AG08395 (cell line): ENCODE data around the gene DNAAF3.

Experiments used
- DNase-seq: peaks from one replicate; pipeline ENCODE4 v3.0.0; 2012; ENCODE audit warnings: mixed read lengths, low spot score

The DNAAF3 gene

DNA sequence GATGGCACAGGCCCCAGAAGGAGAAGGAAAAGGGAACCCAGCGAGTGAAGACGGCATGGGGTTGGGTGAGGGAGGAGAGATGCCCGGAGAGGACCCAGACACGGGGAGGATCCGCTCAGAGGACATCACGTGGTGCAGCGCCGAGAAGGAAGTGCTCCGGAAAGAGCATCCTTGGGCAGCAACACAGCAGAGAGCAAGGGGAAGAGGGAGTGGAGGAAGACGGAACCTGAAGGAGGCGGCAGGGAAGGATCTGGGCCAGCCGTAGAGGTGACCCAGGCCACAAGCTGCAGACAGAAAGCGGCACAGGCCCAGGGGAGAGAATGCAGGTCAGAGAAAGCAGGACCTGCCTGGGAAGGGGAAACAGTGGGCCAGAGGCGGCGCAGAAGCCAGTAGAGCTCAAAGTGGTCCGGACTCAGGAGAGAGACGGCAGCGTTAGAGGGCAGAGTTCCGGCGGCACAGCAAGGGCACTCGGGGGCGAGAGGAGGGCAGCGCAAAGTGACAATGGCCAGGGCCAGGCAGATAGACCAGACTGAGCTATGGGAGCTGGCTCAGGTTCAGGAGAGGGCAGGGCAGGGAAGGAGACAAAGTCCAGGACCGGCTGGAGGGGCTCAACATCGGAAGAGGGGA is 50.1 kb downstream of the DNAAF3 start:
- DNase-seq: peak; percentile 79

DNA sequence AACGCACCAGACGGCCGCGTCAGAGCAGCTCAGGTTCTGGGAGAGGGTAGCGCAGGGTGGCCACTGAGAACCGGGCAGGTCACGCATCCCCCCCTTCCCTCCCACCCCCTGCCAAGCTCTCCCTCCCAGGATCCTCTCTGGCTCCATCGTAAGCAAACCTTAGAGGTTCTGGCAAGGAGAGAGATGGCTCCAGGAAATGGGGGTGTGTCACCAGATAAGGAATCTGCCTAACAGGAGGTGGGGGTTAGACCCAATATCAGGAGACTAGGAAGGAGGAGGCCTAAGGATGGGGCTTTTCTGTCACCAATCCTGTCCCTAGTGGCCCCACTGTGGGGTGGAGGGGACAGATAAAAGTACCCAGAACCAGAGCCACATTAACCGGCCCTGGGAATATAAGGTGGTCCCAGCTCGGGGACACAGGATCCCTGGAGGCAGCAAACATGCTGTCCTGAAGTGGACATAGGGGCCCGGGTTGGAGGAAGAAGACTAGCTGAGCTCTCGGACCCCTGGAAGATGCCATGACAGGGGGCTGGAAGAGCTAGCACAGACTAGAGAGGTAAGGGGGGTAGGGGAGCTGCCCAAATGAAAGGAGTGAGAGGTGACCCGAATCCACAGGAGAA is 50.9 kb downstream of the DNAAF3 start:
- DNase-seq: no peak

DNA sequence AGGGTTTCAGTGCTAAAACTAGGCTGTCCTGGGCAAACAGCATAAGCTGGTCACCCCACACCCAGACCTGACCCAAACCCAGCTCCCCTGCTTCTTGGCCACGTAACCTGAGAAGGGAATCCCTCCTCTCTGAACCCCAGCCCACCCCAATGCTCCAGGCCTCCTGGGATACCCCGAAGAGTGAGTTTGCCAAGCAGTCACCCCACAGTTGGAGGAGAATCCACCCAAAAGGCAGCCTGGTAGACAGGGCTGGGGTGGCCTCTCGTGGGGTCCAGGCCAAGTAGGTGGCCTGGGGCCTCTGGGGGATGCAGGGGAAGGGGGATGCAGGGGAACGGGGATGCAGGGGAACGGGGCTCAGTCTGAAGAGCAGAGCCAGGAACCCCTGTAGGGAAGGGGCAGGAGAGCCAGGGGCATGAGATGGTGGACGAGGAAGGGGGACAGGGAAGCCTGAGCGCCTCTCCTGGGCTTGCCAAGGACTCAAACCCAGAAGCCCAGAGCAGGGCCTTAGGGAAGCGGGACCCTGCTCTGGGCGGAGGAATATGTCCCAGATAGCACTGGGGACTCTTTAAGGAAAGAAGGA is 51.8 kb downstream of the DNAAF3 start:
- DNase-seq: no peak

DNA sequence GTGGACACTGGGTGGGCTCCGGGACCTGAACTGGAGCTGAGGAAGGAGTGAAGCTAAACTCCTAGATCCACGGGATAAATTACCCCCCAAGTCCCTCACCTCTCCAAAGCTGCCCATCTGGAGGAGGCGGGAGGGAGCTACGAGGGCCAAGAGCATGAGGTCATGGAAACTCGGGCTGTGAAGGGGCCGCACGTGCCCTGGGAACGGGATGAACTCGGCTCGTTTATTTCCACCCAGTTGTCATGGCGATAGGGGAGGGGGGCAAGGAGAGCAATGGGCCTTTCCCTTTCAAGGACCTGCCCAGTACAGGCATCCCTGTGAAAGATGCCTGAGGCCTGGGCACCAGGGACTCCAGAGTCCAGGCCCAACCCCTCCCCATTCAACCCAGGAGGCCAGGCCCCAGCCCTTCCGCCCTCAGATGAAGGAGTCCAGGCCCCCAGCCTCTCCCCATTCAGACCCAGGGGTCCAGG is 52.8 kb downstream of the DNAAF3 start:
- peak; percentile 95 for DNase-seq

DNA sequence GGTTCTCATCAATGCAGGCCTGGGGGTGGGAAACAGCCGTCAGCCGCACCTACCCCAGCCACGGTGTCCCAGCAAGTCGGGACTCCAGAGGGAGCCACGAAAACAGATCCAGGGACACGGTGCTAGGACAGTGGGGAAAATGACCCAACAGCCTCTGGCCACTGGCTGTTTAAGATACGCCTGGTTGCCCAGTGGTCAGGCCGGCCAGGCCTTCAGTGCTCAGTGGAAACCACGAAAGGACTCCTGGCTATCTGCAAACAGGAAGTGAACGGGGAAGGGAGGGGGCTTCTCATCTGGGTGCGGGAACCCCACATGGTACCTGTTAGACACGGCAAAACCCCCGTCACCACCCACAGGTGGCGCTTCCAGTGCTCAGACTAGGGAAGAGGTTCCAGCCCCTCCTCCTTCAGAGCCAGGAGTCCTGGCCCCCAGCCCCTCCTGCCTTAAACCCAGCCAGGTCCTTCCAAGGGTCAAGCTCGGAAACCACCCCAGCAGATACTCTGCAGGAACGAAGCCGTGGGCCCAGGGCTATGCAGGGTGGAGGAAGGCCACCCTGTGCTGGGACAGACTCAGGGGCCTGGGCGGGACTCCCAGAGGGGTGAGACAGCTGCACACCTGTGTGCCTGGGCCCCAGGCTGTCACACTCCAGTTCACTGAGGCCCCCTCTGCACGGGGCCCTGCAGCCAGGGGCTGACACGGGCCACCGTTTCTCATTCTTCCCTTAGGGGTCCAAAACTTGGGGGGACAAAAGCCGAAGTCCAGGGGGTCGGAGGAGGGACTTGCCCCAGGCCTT is 53.4 kb downstream of the DNAAF3 start:
- no peak for DNase-seq

DNA sequence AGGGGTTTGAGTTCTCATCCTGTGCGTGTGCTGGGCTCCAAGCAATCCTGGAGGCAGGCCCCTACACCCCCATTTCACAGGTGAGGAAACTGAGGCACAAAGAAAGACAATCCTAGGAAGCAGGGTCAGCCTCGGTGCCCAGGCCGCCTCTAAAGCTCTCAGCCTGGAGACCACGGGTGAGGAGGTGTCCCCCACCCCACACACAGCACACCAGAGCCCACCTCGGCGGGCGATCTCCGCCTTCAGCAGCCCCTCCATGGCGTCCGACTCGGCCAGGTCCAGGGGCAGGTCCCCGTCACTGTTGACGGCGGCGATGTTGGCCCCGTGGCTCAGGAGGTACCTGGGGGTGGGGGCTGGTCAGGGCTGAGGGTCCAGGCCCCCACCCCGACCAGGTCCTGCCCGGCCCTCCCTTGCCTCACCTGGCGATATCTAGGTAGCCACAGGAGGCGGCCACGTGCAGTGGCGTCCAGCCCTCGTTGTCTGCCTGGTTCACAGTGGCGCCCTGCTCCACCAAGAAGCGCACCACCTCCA is 54.1 kb downstream of the DNAAF3 start:
- DNase-seq: no peak

DNA sequence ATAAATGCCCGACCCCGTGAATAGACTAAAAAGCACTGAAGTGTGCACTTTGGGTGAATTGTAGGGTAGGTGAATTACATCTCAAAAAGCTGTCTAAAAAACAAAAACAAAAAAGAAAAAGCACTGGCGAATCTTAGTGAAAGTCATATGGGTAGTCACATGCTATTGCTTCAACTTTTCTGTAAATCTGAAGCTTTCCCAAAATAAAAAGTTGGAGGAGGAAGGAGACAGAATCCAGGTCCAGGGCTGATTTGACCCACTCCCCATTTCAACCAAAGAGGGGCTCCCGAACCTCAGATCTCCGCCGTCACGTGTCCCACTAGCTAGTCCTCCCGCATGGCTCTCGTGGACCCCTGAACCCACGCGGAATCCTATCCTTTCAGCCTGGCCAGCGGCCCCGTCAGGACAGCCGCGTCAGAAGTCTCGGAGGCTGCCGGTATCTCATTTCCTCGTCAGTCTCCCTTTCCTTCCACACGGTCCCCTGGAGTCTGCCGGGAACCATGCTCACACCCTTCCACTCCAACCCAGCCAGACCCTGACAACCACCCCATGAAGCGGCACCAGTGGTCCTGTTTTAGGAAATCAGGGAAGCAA is 55.1 kb downstream of the DNAAF3 start:
- DNase-seq: no peak

DNA sequence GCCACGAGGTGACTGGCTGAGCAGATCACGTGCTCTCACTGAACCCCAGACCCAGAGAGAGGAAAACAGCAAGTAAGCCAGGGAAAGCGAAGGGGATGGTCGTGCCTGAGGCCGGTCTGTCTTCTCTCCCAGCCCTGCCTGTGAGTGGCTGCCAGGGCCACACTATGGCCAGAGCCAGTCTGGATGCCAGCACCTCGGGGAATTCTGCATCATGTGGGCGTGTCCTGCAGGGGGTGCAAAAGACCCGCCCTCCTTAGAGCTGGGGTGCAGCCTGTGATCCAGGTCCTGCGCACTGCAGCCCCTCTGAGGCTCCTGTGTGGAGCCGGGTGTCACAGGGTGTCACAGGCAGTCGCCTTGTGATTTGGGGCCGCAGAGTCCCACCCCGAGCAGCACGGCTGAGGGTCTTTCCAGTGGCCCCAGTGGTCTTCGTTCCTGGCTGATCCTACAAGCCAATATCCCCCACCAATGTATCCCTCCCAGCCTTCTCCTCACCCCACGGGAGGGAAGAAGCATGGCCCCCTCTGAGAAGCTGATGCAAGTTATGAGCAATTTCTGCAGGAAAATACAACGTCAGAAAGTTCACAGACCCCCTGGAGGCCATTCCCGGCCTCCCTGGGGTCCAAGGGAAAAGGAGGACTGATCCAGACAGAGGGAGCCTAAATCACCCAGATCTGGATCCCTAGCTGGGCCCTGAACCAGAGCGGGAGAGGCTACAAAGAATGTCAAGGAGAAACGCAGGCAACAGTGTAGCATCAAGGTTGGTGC is 56.7 kb downstream of the DNAAF3 start:
- DNase-seq: no peak
